Activated naive CD8-positive, alpha-beta T cell treated with anti-CD3 and anti-CD28 coated beads for 36 hours (primary cell): ENCODE results near the gene PDYN. TPM values are rescaled to one million over a fixed set of nuclear protein-coding genes. Genes with fewer than 3 reads are reported as not detected.

ENCODE experiments used
- DNase-seq: peaks from one replicate; pipeline ENCODE4 v3.0.0; 2021
- H3K27ac Mint-ChIP-seq: one replicate; pipeline ENCODE4 v1.8.0; 2022; ENCODE audit warnings: mild to moderate bottlenecking, moderate library complexity, mixed read lengths
- H3K27me3 Mint-ChIP-seq: one replicate; pipeline ENCODE4 v1.8.0; 2022; ENCODE audit warnings: mild to moderate bottlenecking, mixed read lengths
- H3K36me3 Mint-ChIP-seq: one replicate; pipeline ENCODE4 v1.8.0; 2021; ENCODE audit warnings: mild to moderate bottlenecking, mixed read lengths
- H3K4me1 Mint-ChIP-seq: one replicate; pipeline ENCODE4 v1.8.0; 2021; ENCODE audit warnings: mixed read lengths
- H3K4me3 Mint-ChIP-seq: one replicate; pipeline ENCODE4 v1.8.0; 2022; ENCODE audit warnings: mild to moderate bottlenecking, moderate library complexity, mixed read lengths
- H3K9me3 Mint-ChIP-seq: one replicate; pipeline ENCODE4 v1.8.0; 2022; ENCODE audit warnings: mixed read lengths
- total RNA-seq, 2 experiments: library from RNA; stranded (reverse); gene quantifications; one replicate each; pipeline ENCODE4 v1.2.3, GENCODE V29; 2021

PDYN gene
- total RNA-seq, 2 experiments from 2014 or later = not detected

- H3K9me3 Mint-ChIP-seq = no peaks in the 10 kb centered on the region
- peaks cover 32% of the 10 kb centered on the region for H3K27me3 Mint-ChIP-seq
- no peak overlapping the region for H3K27ac Mint-ChIP-seq
- H3K36me3 Mint-ChIP-seq = no peaks in the 10 kb centered on the region
- peaks cover 3% of the 10 kb centered on the region for H3K4me1 Mint-ChIP-seq
- DNase-seq = no peak
- no peak overlapping the region for H3K4me3 Mint-ChIP-seq
Measured at GRCh38 chr20:1950836-1951235, 43.0 kb downstream of the PDYN start.

GRCh38 chr20:1949347-1950100 is 44.3 kb downstream of the PDYN start:
- Mint-ChIP-seq H3K27ac (no peak overlapping the region), H3K27me3 (peaks cover 42% of the 10 kb centered on the region)
- no peak for DNase-seq

GRCh38 chr20:1947535-1947846 is 46.4 kb downstream of the PDYN start:
- no peaks in the 10 kb centered on the region for H3K9me3 Mint-ChIP-seq

More at GRCh38 chr20:1949347-1950100, 44.3 kb downstream of the PDYN start:
- Mint-ChIP-seq H3K4me3 (no peak overlapping the region), H3K9me3 (no peaks in the 10 kb centered on the region), H3K36me3 (no peaks in the 10 kb centered on the region), H3K4me1 (peaks cover 3% of the 10 kb centered on the region)

GRCh38 chr20:1946762-1947534 is 46.9 kb downstream of the PDYN start:
- no peaks in the 10 kb centered on the region for H3K36me3 Mint-ChIP-seq
- no peak for DNase-seq
- H3K27me3 Mint-ChIP-seq = peaks cover 57% of the 10 kb centered on the region
- H3K4me3 Mint-ChIP-seq = no peak overlapping the region
- H3K9me3 Mint-ChIP-seq = no peaks in the 10 kb centered on the region
- H3K27ac Mint-ChIP-seq = no peak overlapping the region
- H3K4me1 Mint-ChIP-seq = no peaks in the 10 kb centered on the region

More at GRCh38 chr20:1947535-1947846, 46.4 kb downstream of the PDYN start:
- H3K27me3 Mint-ChIP-seq = peaks cover 56% of the 10 kb centered on the region
- no peak for DNase-seq
- no peak overlapping the region for H3K4me3 Mint-ChIP-seq
- no peaks in the 10 kb centered on the region for H3K36me3 Mint-ChIP-seq
- H3K27ac Mint-ChIP-seq = no peak overlapping the region
- H3K4me1 Mint-ChIP-seq = no peaks in the 10 kb centered on the region

- H3K9me3 Mint-ChIP-seq = no peaks in the 10 kb centered on the region
- H3K27me3 Mint-ChIP-seq = peaks cover 57% of the 10 kb centered on the region
- H3K36me3 Mint-ChIP-seq = no peaks in the 10 kb centered on the region
- no peaks in the 10 kb centered on the region for H3K4me1 Mint-ChIP-seq
- no peak for DNase-seq
- H3K4me3 Mint-ChIP-seq = no peak overlapping the region
- H3K27ac Mint-ChIP-seq = no peak overlapping the region
Measured at GRCh38 chr20:1946442-1946761, 47.5 kb downstream of the PDYN start.

- no peak overlapping the region for H3K27ac Mint-ChIP-seq
Measured at GRCh38 chr20:1945660-1946059, 48.2 kb downstream of the PDYN start.

GRCh38 chr20:1945134-1945618 is 48.7 kb downstream of the PDYN start:
- Mint-ChIP-seq H3K27me3 (peaks cover 55% of the 10 kb centered on the region), H3K4me1 (no peaks in the 10 kb centered on the region), H3K9me3 (no peaks in the 10 kb centered on the region), H3K36me3 (no peaks in the 10 kb centered on the region), H3K4me3 (no peak overlapping the region), H3K27ac (no peak overlapping the region)
- DNase-seq = no peak

More at GRCh38 chr20:1945660-1946059, 48.2 kb downstream of the PDYN start:
- Mint-ChIP-seq H3K36me3 (no peaks in the 10 kb centered on the region), H3K9me3 (no peaks in the 10 kb centered on the region), H3K27me3 (peaks cover 53% of the 10 kb centered on the region), H3K4me1 (no peaks in the 10 kb centered on the region), H3K4me3 (no peak overlapping the region)
- no peak for DNase-seq

GRCh38 chr20:1944345-1945091 is 49.3 kb downstream of the PDYN start:
- no peaks in the 10 kb centered on the region for H3K36me3 Mint-ChIP-seq

GRCh38 chr20:1943275-1944002 is 50.4 kb downstream of the PDYN start:
- no peaks in the 10 kb centered on the region for H3K4me1 Mint-ChIP-seq
- DNase-seq = no peak
- peaks cover 53% of the 10 kb centered on the region for H3K27me3 Mint-ChIP-seq
- no peaks in the 10 kb centered on the region for H3K36me3 Mint-ChIP-seq
- no peak overlapping the region for H3K4me3 Mint-ChIP-seq
- no peak overlapping the region for H3K27ac Mint-ChIP-seq
- H3K9me3 Mint-ChIP-seq = no peaks in the 10 kb centered on the region

More at GRCh38 chr20:1944345-1945091, 49.3 kb downstream of the PDYN start:
- Mint-ChIP-seq H3K27ac (no peak overlapping the region), H3K4me3 (no peak overlapping the region), H3K27me3 (peaks cover 57% of the 10 kb centered on the region), H3K9me3 (no peaks in the 10 kb centered on the region), H3K4me1 (no peaks in the 10 kb centered on the region)
- no peak for DNase-seq

- peaks cover 48% of the 10 kb centered on the region for H3K27me3 Mint-ChIP-seq
- no peaks in the 10 kb centered on the region for H3K4me1 Mint-ChIP-seq
- H3K36me3 Mint-ChIP-seq = no peaks in the 10 kb centered on the region
- no peaks in the 10 kb centered on the region for H3K9me3 Mint-ChIP-seq
- DNase-seq = no peak
- no peak overlapping the region for H3K27ac Mint-ChIP-seq
- no peak overlapping the region for H3K4me3 Mint-ChIP-seq
Measured at GRCh38 chr20:1942486-1943274, 51.2 kb downstream of the PDYN start.

- H3K9me3 Mint-ChIP-seq = no peaks in the 10 kb centered on the region
- DNase-seq = no peak
- peaks cover 44% of the 10 kb centered on the region for H3K27me3 Mint-ChIP-seq
- H3K36me3 Mint-ChIP-seq = no peaks in the 10 kb centered on the region
- no peaks in the 10 kb centered on the region for H3K4me1 Mint-ChIP-seq
- no peak overlapping the region for H3K27ac Mint-ChIP-seq
- no peak overlapping the region for H3K4me3 Mint-ChIP-seq
Measured at GRCh38 chr20:1942061-1942460, 51.8 kb downstream of the PDYN start.

GRCh38 chr20:1941226-1941625 is 52.6 kb downstream of the PDYN start:
- DNase-seq = no peak
- Mint-ChIP-seq H3K36me3 (no peaks in the 10 kb centered on the region), H3K4me3 (no peak overlapping the region), H3K4me1 (no peaks in the 10 kb centered on the region), H3K27ac (no peak overlapping the region), H3K9me3 (no peaks in the 10 kb centered on the region), H3K27me3 (peaks cover 36% of the 10 kb centered on the region)

- H3K36me3 Mint-ChIP-seq = no peaks in the 10 kb centered on the region
- H3K4me3 Mint-ChIP-seq = no peak overlapping the region
- H3K4me1 Mint-ChIP-seq = no peaks in the 10 kb centered on the region
- no peaks in the 10 kb centered on the region for H3K9me3 Mint-ChIP-seq
- no peak overlapping the region for H3K27ac Mint-ChIP-seq
- DNase-seq = no peak
- H3K27me3 Mint-ChIP-seq = peaks cover 30% of the 10 kb centered on the region
Measured at GRCh38 chr20:1940581-1940980, 53.3 kb downstream of the PDYN start.

- Mint-ChIP-seq H3K27ac (no peak overlapping the region), H3K4me1 (no peaks in the 10 kb centered on the region), H3K36me3 (no peaks in the 10 kb centered on the region), H3K4me3 (no peak overlapping the region), H3K27me3 (peaks cover 20% of the 10 kb centered on the region), H3K9me3 (no peaks in the 10 kb centered on the region)
- DNase-seq = no peak
Measured at GRCh38 chr20:1939270-1939595, 54.6 kb downstream of the PDYN start.
